Keratinocyte (primary cell): Measurements from ENCODE around the gene GDPD4.

Experiments used
- EZH2 ChIP-seq: IDR thresholded peaks from one replicate; pipeline ENCODE4 v1.6.1; 2012; ENCODE audit warnings: inconsistent platforms, mild to moderate bottlenecking, low read length, moderate library complexity
- TF ChIP-seq, protein P1 (sequence below), 3 experiments: IDR thresholded peaks in 1 of 3; conservative IDR thresholded peaks in 1 of 3; optimal IDR thresholded peaks in 1 of 3; 2 replicates in 2 of 3; 3 replicates in 1 of 3; pipeline versions ENCODE3 to v1.5.1; 2011; ENCODE audit warnings: low read length in 3 of 3, mild to moderate bottlenecking in 3 of 3, moderate library complexity in 2 of 3, control low read depth in 1 of 3, inconsistent platforms in 1 of 3; ENCODE audit not compliant: insufficient read depth in 2 of 3; ENCODE audit errors: extremely low read depth in 1 of 3

DNA sequence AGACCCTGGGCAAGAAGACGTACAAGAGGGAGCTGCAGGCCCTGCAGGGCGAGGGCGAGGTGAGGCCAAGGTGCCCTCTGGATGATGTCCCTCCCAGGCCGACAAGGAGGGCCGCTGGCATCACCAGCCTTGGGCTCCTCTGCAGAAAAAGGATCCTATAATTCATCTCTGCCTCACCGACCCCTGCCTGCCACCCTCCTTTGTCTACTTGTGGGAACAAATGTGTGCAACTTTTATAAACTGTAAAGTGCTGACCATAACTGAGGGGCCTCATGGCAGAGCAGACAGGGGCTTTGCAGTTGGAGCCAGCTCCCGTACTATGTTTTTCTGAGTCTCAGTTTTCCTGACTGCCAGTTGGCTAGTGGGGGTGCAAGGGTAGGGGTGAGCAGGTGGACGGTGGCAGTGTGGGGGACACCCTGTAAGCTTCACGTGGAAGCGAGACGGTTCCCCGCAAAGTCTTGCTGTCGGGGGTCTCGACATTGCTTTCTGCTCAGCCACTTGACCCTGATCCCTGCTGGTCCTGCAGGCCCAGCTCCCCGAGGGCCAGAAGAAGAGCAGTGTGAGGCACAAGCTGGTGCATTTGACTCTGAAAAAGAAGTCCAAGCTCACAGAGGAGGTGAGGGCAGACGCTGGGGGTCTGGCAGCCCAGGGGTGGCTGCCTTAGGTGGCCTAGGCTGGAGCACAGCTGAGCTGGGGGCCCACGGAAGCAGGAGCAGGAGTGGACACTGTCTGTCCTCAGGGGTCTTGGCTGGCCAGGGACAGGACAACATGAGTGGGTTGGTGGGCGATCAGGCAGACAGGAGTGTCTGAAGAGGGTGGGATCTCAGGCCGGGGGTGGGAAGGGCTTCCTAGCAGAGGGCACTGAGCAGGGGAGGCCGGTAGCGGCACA, 118.7 kb downstream of the GDPD4 start:
- TF ChIP-seq EZH2, result no peak
- TF ChIP-seq, protein P1, sequence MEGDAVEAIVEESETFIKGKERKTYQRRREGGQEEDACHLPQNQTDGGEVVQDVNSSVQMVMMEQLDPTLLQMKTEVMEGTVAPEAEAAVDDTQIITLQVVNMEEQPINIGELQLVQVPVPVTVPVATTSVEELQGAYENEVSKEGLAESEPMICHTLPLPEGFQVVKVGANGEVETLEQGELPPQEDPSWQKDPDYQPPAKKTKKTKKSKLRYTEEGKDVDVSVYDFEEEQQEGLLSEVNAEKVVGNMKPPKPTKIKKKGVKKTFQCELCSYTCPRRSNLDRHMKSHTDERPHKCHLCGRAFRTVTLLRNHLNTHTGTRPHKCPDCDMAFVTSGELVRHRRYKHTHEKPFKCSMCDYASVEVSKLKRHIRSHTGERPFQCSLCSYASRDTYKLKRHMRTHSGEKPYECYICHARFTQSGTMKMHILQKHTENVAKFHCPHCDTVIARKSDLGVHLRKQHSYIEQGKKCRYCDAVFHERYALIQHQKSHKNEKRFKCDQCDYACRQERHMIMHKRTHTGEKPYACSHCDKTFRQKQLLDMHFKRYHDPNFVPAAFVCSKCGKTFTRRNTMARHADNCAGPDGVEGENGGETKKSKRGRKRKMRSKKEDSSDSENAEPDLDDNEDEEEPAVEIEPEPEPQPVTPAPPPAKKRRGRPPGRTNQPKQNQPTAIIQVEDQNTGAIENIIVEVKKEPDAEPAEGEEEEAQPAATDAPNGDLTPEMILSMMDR (optimal IDR thresholded peaks at IDR 0.05 in 1 of 3, IDR thresholded peaks at IDR 0.05 in 1 of 3, conservative IDR thresholded peaks at IDR 0.05 in 1 of 3; ENCODE audit: extremely low read depth in 1 of 3, insufficient read depth in 2 of 3, low read length in 3 of 3), result no peak
